ENCODE results near the gene LZTFL1.

The LZTFL1 gene

GRCh38 chr3:45873036-45873435 is 31.1 kb upstream of the LZTFL1 start:
- TF ChIP-seq CTCF (IDR thresholded peaks at IDR 0.05; ENCODE audit: low read depth, low read length): no peak
- DNase-seq (ENCODE audit: extremely low read depth, low read depth): no peak

GRCh38 chr3:45872569-45872968 is 30.6 kb upstream of the LZTFL1 start:
- no peak for DNase-seq (ENCODE audit: extremely low read depth, low read depth)
- TF ChIP-seq CTCF (IDR thresholded peaks at IDR 0.05; ENCODE audit: low read depth, low read length): no peak

GRCh38 chr3:45871780-45872179 is 29.9 kb upstream of the LZTFL1 start:
- no peak for DNase-seq (ENCODE audit: extremely low read depth, low read depth)
- no peak for TF ChIP-seq CTCF (IDR thresholded peaks at IDR 0.05; ENCODE audit: low read depth, low read length)

GRCh38 chr3:45870099-45870498 is 28.2 kb upstream of the LZTFL1 start:
- TF ChIP-seq CTCF (IDR thresholded peaks at IDR 0.05; ENCODE audit: low read depth, low read length): no peak
- DNase-seq (ENCODE audit: extremely low read depth, low read depth): no peak

GRCh38 chr3:45869638-45870037 is 27.7 kb upstream of the LZTFL1 start:
- no peak for DNase-seq (ENCODE audit: extremely low read depth, low read depth)
- no peak for TF ChIP-seq CTCF (IDR thresholded peaks at IDR 0.05; ENCODE audit: low read depth, low read length)

GRCh38 chr3:45868650-45869049 is 26.7 kb upstream of the LZTFL1 start:
- no peak for TF ChIP-seq CTCF (IDR thresholded peaks at IDR 0.05; ENCODE audit: low read depth, low read length)
- DNase-seq (ENCODE audit: extremely low read depth, low read depth): no peak

- no peak for DNase-seq (ENCODE audit: extremely low read depth, low read depth)
- no peak for TF ChIP-seq CTCF (IDR thresholded peaks at IDR 0.05; ENCODE audit: low read depth, low read length)
These were observed 26.3 kb upstream of the LZTFL1 start for GRCh38 chr3:45868213-45868612.
